Vagina (tissue), 2 donors: ENCODE measurements around the gene ELP1. TPM values are rescaled to one million over a fixed set of nuclear protein-coding genes. Genes with fewer than 3 reads are reported as not detected.

Source experiments
- DNase-seq, 2 donors: peaks; one replicate each; pipeline ENCODE4 v3.0.0-alpha.2; 2017; ENCODE audit errors: extremely low spot score in 2 of 2
- H3K27ac ChIP-seq: fragments of 200-600 bp; sonication (generic); one replicate; pipeline ENCODE4 v1.5.1; 2019
- H3K27me3 ChIP-seq: fragments of 200-600 bp; sonication (generic); one replicate; pipeline ENCODE4 v1.5.1; 2019
- H3K36me3 ChIP-seq, 2 donors: fragments of 200-600 bp; sonication (generic); one replicate each; pipeline ENCODE4 v1.5.1; 2017 to 2019
- H3K4me1 ChIP-seq: fragments of 200-600 bp; sonication (generic); one replicate; pipeline ENCODE4 v1.5.1; 2019
- H3K4me3 ChIP-seq, 2 donors: fragments of 200-600 bp; sonication (generic); 1 replicate in 1 of 2; 2 replicates in 1 of 2; pipeline ENCODE4 v1.5.1; 2016 to 2019
- H3K9me3 ChIP-seq: fragments of 200-600 bp; sonication (generic); one replicate; pipeline ENCODE4 v1.5.1; 2019
- CTCF ChIP-seq, 3 experiments: fragments of 450-650 bp in 2 of 3; fragments of 200-600 bp in 1 of 3; sonication (generic) in 1 of 3; IDR thresholded peaks; one replicate each; pipeline ENCODE4 v1.5.1; 2017 to 2019; ENCODE audit warnings: antibody characterized with exemption in 3 of 3, mild to moderate bottlenecking in 2 of 3, moderate library complexity in 2 of 3
- POLR2A ChIP-seq, 2 donors: fragments of 450-650 bp; IDR thresholded peaks; one replicate each; pipeline ENCODE4 v1.6.1; 2017; ENCODE audit warnings: antibody characterized with exemption in 2 of 2, mild to moderate bottlenecking in 2 of 2, moderate library complexity in 2 of 2
- POLR2AphosphoS5 ChIP-seq, 2 donors: sonication (generic); formaldehyde crosslinking; IDR thresholded peaks; one replicate each; pipeline ENCODE4 v1.9.0; 2017; ENCODE audit warnings: antibody characterized with exemption in 2 of 2, mild to moderate bottlenecking in 2 of 2, low read depth in 1 of 2; ENCODE audit not compliant: insufficient read depth in 1 of 2
- intact Hi-C: fragments of 100-400 bp; cut with DNase I; formaldehyde crosslinking; loops from one replicate; pipeline ENCODE4 v1.15.1; 2023
- total RNA-seq: library from RNA; depleted of rRNA; stranded (reverse); fragments of >200 nt; gene quantifications from one replicate; pipeline ENCODE4 v1.2.3, GENCODE V29; 2016

Gene ELP1
- total RNA-seq, 1 donor from 2014 or later = 16.9 TPM

GRCh38 chr9:108951578-108951977, 17.7 kb upstream of the ELP1 start:
- no peak for DNase-seq
- H3K27me3 ChIP-seq = no peaks in the 10 kb centered on the region
- intact Hi-C loops = no loop called here
- no peak overlapping the region for H3K4me3 ChIP-seq
- H3K27ac ChIP-seq = no peak overlapping the region
- H3K36me3 ChIP-seq = no peaks in the 10 kb centered on the region
- no peaks in the 10 kb centered on the region for H3K4me1 ChIP-seq
- TF ChIP-seq CTCF (IDR thresholded peaks at IDR 0.05) (no peak), POLR2A (IDR thresholded peaks at IDR 0.05) (no peak), POLR2AphosphoS5 (IDR thresholded peaks at IDR 0.05; ENCODE audit: insufficient read depth in 1 of 2, low read depth in 1 of 2) (no peak)
- H3K9me3 ChIP-seq = no peaks in the 10 kb centered on the region

DNA sequence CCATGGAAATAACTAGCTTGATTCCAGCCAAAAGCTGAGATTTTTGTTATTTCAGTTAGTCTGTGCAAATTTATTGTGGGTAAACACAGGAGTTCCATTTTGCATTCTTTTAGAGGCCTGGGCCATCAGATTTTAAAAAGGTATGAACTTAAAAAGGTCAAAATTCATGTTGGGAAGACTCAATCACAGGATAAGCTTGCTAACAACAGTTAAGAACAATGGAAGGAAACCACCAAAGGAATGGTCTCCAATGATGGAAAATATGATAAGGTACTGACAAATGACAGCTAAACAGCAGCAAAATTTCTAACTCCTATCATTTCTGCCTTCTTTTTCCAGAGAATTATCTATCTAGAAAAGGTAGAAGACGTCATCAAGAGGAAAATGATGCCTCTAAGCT, 16.2 kb upstream of the ELP1 start:
- intact Hi-C loops = no loop called here
- Histone ChIP-seq H3K27me3 (no peaks in the 10 kb centered on the region), H3K4me3 (no peak overlapping the region), H3K9me3 (no peaks in the 10 kb centered on the region), H3K36me3 (no peaks in the 10 kb centered on the region), H3K4me1 (no peaks in the 10 kb centered on the region), H3K27ac (no peak overlapping the region)
- TF ChIP-seq POLR2AphosphoS5 (IDR thresholded peaks at IDR 0.05; ENCODE audit: insufficient read depth in 1 of 2, low read depth in 1 of 2) = no peak
- no peak for TF ChIP-seq CTCF (IDR thresholded peaks at IDR 0.05)
- TF ChIP-seq POLR2A (IDR thresholded peaks at IDR 0.05) = no peak
- no peak for DNase-seq

GRCh38 chr9:108939975-108940374, 6.1 kb upstream of the ELP1 start:
- Histone ChIP-seq H3K27me3 (no peaks in the 10 kb centered on the region), H3K4me1 (peaks cover 7% of the 10 kb centered on the region), H3K4me3 (no peak overlapping the region), H3K27ac (no peak overlapping the region), H3K9me3 (no peaks in the 10 kb centered on the region), H3K36me3 (peaks cover 0 to 10% of the 10 kb centered on the region in 2 donors)
- no peak for DNase-seq
- TF ChIP-seq POLR2A (IDR thresholded peaks at IDR 0.05) (no peak), CTCF (IDR thresholded peaks at IDR 0.05) (no peak), POLR2AphosphoS5 (IDR thresholded peaks at IDR 0.05; ENCODE audit: insufficient read depth in 1 of 2, low read depth in 1 of 2) (no peak)
- intact Hi-C loops = no loop called here

GRCh38 chr9:108937561-108938305, 3.8 kb upstream of the ELP1 start:
- Histone ChIP-seq H3K4me3 (no peak overlapping the region), H3K36me3 (peaks cover 0 to 10% of the 10 kb centered on the region in 2 donors), H3K27me3 (no peaks in the 10 kb centered on the region), H3K9me3 (no peaks in the 10 kb centered on the region), H3K27ac (no peak overlapping the region), H3K4me1 (peaks cover 19% of the 10 kb centered on the region)
- intact Hi-C loops = no loop called here
- DNase-seq = no peak
- TF ChIP-seq CTCF (IDR thresholded peaks at IDR 0.05) = no peak
- no peak for TF ChIP-seq POLR2A (IDR thresholded peaks at IDR 0.05)
- no peak for TF ChIP-seq POLR2AphosphoS5 (IDR thresholded peaks at IDR 0.05; ENCODE audit: insufficient read depth in 1 of 2, low read depth in 1 of 2)

DNA sequence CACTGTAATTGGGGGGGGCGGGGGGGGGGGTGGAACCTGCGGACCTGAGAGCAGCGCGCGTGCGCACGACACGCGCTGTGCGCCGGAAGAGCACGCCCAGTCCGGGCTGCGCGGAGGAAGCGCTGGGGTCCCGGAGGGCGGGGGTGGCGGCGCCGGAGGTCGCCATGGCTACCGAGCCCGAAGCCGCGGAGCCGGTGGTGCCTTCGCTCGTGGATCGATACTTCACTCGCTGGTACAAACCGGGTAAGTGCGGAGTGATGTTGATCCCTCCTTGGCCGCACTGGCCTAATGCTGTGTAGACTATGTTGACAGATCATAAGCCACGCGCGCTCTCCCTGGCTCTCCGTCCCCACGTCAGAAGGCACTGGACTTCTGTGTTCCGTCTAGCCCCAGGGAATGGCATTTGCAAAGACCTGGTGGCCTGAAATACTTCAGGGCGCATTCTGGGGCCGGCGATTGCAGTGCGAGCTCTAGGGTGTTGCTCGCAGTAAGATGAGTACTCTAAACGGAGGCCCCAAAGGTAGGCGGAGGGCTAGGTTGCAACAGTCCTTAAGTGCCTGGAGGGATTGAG, 484 bp upstream of the ELP1 start, which contains the start of gene ABITRAM:
Gene ABITRAM (plus strand): TSS at position 78 of the 571 bp plus-strand sequence. CDS start 87 bp downstream, at position 165.
- Histone ChIP-seq H3K36me3 (peaks cover 0 to under 1% of the 10 kb centered on the region in 2 donors), H3K4me1 (peaks cover 26% of the 10 kb centered on the region), H3K9me3 (no peaks in the 10 kb centered on the region), H3K4me3 (peak within 1 kb of the TSS; percentile 92 to 94), H3K27me3 (no peaks in the 10 kb centered on the region), H3K27ac (peak within 1 kb of the TSS; percentile 89)
- peak in 1 of 2 donors; percentile 87 for DNase-seq
- intact Hi-C loops = no loop called here
- TF ChIP-seq POLR2AphosphoS5 (IDR thresholded peaks at IDR 0.05; ENCODE audit: insufficient read depth in 1 of 2, low read depth in 1 of 2) (peak in 1 of 2 donors; percentile 54), POLR2A (IDR thresholded peaks at IDR 0.05) (no peak), CTCF (IDR thresholded peaks at IDR 0.05) (no peak)
